GM21423 (cell line): ENCODE results near the gene AHCYL2.

Experiments used
- ATAC-seq: cut with Tn5 transposase; IDR thresholded peaks from one replicate; pipeline ENCODE4 v1.9.1; 2021; ENCODE audit warnings: mild to moderate bottlenecking, moderate library complexity; ENCODE audit not compliant: unreplicated experiment

Gene AHCYL2

GRCh38 chr7:129224251-129225205 lies at the start of gene AHCYL2:
AHCYL2 (plus strand) TSS chr7:129225030.
- peak; percentile 90 for ATAC-seq

GRCh38 chr7:129176916-129177710 lies 47.7 kb upstream of the AHCYL2 start:
- no peak for ATAC-seq

DNA sequence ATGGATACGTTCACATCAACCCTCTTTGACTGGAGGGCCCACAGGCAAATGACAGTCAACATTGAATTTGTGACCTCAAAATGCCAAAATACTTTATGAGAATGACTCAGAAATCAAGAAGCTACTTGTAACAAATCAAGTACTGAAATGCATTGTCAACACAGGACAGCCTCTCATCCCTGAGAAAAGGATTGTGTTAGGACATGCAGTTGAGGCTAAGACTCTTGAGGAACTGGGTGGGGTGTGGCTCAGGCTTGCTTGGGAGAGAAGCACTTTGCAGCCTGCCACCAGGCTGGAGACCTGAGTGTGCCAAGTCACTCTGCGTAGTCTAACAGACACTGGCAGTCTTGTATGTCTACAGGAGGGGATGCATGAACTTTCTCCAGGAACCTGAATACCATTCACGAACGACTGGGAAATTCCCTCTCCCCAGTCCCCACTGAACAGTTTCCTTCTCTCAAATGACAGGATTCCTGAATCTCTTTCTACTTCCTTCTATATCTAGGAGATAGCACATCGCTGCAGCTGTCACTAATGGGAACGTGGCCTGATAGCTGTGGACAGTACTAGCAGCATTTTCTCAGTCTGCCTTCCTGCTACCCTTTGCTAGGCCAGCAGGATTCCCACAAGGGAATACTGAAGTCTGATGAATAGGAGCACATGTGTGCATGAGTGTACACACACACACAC lies 39.7 kb upstream of the AHCYL2 start:
- ATAC-seq, result no peak

GRCh38 chr7:129186749-129187260 lies 38.0 kb upstream of the AHCYL2 start:
- no peak for ATAC-seq

DNA sequence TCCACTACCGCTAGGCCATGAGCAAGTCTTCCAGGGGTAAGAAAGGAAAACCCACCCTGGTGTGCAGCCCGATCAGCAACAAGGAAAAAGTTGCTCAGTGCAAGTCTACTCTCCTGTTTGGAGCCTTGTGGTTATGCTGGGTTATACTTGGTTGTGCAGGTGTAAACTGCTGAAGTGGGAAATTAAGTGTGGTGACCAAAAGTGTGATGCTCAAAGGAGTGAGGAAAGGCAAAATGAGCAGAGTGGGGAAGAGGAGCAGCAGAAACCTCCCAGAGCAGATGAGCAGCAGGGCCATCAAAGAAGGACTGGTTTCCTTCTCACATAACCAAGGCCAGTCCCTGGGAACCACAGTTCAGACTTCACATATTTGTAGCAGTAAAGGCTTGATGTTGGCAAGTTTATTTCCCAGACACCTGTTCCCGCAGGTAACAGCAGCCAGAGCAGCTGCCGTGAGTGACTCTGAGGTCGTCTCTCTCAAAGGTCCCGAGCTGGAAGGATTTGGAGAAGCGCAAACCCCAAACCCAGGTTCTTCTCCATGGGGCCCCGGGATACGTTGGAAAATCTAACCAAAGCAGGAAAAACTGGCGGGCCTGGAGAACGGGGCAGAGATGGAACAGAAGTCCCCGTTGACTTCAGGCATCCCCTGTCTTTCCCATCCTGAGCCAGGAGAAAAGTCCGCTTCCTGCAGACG lies 37.0 kb upstream of the AHCYL2 start:
- ATAC-seq, result no peak

GRCh38 chr7:129188372-129188891 lies 36.4 kb upstream of the AHCYL2 start, which contains the start of gene SMO:
SMO (plus strand) TSS chr7:129188633; CDS start chr7:129189152, 519 bp downstream.
- ATAC-seq, result no peak

GRCh38 chr7:129188892-129189660 lies 35.8 kb upstream of the AHCYL2 start:
- ATAC-seq, result no peak

GRCh38 chr7:129189661-129190310 lies 35.0 kb upstream of the AHCYL2 start:
- no peak for ATAC-seq

DNA sequence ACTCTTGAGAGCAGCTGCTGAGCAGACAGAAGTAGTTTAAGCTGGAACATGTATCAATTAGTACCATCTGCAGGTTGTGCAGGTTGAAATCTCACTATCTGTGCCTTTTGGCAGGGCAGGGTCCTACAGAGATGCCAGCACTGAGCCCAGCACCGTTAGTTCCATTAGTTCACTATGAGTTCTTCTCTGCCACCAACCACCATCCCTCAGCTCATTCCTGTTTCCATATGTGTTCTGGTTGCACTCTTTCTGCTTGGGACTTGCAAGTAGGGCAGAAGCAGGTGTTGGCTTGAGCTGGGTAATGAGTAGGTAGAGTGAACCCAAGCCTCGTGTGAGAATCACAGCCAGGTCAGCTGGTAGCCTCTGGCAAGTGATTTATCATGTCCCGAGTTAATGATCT lies 33.6 kb upstream of the AHCYL2 start:
- no peak for ATAC-seq

GRCh38 chr7:129193892-129194291 lies 30.9 kb upstream of the AHCYL2 start:
- no peak for ATAC-seq

DNA sequence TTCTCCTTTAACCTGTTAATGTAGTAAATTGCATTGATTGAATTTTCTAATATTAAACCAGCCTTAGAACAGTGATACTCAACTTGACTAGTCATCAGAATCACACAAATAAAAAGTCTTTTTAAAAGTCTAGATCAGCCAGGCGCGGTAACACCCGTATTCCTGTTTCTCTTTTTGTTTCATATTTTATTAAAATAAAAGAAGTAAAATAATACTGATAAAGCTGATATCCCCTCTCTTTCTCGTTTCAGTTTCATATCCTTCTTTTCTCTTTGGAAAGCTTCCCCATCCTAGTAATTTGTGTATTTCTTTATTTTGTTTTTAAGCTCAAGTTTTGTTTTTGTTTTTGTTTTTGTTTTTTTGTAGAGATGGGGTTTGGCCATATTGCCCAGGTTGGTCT lies 27.1 kb upstream of the AHCYL2 start:
- no peak for ATAC-seq

DNA sequence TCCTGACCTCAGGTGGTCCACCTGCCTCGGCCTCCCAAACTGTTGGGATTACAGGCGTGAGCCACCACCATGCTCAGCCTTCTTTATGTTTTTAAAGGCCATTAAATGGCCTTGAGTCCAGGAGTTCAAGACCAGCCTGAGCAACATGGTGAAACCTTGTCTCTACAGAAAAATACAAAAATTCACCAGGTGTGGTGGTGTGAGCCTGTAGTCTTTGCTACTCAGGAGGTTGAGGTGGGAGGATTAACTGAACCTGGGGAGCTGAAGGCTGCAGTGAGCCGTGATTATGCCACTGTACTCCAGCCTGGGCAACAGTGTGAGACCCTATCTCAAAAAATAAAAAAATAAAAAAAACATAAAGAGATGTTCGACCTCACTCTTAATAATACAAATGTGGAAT lies 25.4 kb upstream of the AHCYL2 start:
- no peak for ATAC-seq

DNA sequence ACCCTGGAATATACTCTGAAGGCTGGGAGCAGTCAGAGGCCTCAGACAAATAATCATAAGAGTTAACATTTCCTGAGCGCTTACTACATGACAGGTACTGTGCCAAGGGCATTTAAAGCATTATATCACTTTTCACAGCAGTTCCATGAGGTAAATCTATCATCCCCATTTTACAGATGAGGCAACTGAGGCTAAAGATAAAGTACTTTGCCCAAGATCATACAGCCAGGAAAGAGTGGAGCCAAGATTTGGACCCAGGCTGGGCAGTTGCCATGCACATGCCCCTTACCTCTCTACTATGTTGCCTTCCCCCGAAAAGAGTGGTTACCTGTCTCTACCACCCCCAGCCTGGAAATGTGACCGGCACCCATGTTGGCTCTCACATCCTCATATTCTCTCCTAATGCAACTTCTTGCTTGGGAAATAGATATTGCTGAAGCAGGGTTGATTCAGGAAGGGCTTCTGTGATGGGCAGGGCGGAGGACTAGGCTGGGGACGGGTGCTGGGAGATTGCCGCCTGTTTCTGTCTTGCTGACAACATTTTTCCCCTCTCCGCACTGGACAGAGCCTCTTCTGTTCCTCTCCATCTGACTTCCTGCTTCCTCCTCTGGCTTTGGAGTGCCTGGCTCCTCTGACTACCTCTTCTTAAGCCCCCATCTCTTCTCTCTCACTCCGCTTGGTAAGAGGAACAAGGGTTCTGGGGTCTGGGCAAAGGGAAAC lies 22.6 kb upstream of the AHCYL2 start:
- ATAC-seq, result no peak

DNA sequence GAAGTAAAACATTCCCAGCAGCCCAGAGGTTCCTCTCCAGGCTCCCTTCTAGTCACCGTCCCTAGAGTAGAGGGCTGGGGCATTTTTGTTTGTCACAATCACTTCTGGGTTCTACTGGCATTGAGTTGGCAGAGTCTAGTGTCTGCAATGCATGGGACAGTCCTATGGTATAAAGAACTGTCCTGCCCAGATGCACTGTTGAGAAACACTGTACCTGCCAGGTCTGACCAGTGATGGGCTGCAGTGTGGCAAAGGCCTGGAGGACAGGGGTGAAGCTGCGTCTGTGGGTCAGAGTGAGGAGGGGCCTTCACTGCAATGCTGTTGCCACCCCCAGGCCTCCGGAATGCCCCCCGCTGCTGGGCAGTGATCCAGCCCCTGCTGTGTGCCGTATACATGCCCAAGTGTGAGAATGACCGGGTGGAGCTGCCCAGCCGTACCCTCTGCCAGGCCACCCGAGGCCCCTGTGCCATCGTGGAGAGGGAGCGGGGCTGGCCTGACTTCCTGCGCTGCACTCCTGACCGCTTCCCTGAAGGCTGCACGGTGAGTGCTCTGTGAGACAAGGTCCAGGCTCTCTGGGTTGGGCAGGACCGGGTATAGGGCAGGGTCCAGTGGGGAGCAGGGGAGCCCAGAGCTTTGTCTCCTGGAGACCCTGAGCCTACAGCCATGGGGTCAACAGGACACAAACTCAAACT lies 21.6 kb upstream of the AHCYL2 start:
- no peak for ATAC-seq

- no peak for ATAC-seq
Measured at GRCh38 chr7:129205126-129205818, 19.6 kb upstream of the AHCYL2 start.

DNA sequence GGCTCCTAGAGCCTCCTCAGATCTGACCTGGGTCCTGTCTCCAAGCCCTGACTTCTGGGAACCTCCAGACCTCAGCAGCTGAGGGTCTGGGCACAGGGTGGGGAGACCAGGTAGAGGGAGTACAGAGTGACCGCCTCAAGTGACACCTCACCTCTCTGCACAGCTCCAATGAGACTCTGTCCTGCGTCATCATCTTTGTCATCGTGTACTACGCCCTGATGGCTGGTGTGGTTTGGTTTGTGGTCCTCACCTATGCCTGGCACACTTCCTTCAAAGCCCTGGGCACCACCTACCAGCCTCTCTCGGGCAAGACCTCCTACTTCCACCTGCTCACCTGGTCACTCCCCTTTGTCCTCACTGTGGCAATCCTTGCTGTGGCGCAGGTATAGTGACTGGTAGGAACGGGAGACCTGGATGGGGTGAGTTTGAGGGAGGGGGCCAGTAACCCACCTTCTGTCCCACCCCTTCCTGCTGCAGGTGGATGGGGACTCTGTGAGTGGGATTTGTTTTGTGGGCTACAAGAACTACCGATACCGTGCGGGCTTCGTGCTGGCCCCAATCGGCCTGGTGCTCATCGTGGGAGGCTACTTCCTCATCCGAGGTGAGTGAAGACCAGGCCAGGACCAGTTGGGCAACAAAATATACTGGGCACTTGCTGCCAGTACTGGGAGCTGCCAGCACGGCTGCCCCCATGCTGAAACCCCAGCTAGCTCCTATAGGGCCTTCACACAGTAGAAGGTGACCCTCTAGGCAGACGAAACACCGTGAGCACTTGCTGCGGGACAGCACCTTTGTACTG lies 18.6 kb upstream of the AHCYL2 start:
- no peak for ATAC-seq
